ENCODE results near the gene COL19A1.
"Not testable (repeated sequence)": the region's sequence is repeated elsewhere in the genome, so short reads cannot be mapped to it uniquely, and the experiment has no call there.

COL19A1 gene

GRCh38 chr6:69913361-69913760 lies 47.0 kb downstream of the COL19A1 start:
- DNase-seq, result no peak

DNA sequence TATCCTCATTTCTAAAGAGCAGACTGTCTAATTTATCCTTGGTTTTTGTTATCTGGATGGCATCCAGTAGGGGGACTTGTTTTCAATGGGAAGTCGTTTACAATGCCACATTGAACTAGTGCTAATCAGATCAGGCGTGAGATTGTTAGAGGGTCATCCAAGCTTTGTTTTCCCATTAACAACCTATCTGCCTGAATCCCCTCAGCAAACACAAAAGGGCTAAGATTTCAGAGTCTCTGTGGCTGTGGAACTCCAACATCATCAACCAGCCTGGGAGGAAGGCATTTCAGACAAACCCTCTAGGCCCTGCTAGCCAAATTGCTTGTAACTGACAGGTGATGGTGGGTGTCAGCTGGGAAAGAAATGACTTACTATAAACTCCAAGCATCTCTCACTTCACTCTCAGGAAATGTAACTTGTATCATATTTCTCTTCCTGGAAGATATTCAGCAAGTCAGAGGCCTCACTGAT lies 47.7 kb downstream of the COL19A1 start:
- DNase-seq, result no peak

DNA sequence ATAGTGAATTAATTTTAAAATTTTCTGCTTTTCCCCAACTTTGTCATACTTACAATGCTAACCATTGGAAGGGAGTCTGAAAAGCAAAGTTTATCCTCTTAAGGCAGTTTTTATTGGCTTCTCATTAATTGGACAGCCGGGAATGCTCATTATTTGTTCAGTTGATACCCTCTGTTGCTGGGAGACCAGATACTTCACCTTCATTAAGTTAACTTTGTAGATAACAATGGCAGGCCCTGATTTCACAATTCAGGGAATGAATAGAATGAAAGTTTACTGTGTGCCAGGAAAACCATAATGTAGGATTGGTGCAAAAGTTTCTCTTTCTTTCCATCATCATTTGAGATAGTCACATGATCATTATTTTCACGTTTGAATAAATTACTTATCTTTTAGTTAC lies 49.0 kb downstream of the COL19A1 start:
- DNase-seq, result no peak

GRCh38 chr6:69917834-69918233 lies 51.5 kb downstream of the COL19A1 start:
- DNase-seq, result no peak

- DNase-seq, result no peak
Measured at GRCh38 chr6:69918813-69919475, 52.6 kb downstream of the COL19A1 start.

DNA sequence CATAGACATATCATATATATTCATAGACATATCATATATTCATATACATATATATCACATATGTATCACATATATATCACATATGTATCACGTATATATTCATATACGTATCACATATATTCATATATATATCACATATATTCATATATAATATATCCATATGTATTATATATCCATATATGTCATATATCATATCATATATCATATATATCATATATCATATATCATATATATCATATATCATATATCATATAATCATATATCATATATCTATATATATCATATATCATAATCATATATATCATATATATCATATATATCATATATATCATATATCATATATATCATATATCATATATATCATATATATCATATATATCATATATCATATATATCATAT lies 54.7 kb downstream of the COL19A1 start:
- DNase-seq, result not testable (repeated sequence)

- DNase-seq, result not testable (repeated sequence)
Measured at GRCh38 chr6:69921611-69922010, 55.3 kb downstream of the COL19A1 start.

- no peak for DNase-seq
Measured at GRCh38 chr6:69926745-69927144, 60.4 kb downstream of the COL19A1 start.

- DNase-seq, result no peak
Measured at GRCh38 chr6:69933239-69933638, 66.9 kb downstream of the COL19A1 start.

GRCh38 chr6:69935079-69935478 lies 68.7 kb downstream of the COL19A1 start:
- no peak for DNase-seq

DNA sequence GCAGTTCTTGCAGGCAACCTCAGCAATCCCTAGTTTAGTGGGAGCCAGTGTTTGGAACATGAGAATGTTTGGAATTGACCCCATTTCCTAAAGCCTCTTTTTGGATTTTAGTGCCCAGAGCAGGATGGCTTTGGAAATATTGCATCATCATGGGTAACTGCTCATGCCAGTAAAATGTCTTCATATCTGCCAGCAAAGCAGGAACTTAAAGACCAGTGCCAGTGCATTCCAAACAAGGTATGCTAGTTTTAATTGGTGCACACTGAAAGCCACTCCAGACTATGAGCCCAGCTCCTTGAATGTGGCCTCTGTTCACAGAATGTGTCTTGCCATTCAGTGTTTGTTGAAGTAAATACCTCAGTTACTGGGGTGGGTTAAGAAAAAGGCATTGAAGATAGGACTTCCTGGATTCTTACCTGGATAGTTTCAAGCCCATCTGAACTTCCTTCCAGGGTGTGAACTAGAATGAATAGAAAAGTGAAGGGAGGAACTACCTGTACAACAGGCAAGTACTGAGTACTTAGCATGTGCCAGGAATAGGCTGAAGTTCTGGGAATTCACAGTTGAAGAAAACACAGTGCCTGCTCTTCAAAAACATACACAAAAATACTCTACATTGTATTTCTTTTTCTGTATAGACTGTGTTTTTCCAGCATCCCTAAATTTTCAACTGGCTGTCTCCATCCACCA lies 70.5 kb downstream of the COL19A1 start:
- no peak for DNase-seq

- DNase-seq, result no peak
Measured at GRCh38 chr6:69937402-69938136, 71.2 kb downstream of the COL19A1 start.

- no peak for DNase-seq
Measured at GRCh38 chr6:69942485-69942884, 76.1 kb downstream of the COL19A1 start.

GRCh38 chr6:69945192-69945591 lies 78.8 kb downstream of the COL19A1 start:
- no peak for DNase-seq

- DNase-seq, result no peak
Measured at GRCh38 chr6:69948479-69949114, 82.2 kb downstream of the COL19A1 start.

- DNase-seq, result no peak
Measured at GRCh38 chr6:69953491-69953890, 87.1 kb downstream of the COL19A1 start.

DNA sequence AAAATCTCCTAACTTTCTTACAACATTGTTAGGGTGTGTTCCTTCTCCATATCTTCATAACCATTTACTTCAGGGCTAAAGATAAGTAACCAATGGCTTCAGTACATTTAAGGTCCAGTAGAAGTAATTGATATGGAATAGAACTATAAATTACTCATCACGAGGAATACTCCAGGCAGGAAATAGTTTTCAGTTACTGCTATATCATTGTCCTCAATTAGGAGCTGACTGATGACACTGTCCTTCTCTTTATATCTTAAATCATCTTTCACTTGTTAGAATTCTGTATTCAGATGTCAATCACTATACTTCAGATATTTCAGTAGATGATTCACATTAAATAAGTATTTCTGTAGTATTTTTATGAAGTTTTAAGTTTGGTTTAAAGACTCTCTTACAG lies 88.4 kb downstream of the COL19A1 start:
- DNase-seq, result no peak

GRCh38 chr6:69957985-69958559 lies 91.7 kb downstream of the COL19A1 start:
- no peak for DNase-seq

GRCh38 chr6:69958978-69959377 lies 92.6 kb downstream of the COL19A1 start:
- DNase-seq, result no peak

- not testable (repeated sequence) for DNase-seq
Measured at GRCh38 chr6:69965974-69966373, 99.6 kb downstream of the COL19A1 start.

DNA sequence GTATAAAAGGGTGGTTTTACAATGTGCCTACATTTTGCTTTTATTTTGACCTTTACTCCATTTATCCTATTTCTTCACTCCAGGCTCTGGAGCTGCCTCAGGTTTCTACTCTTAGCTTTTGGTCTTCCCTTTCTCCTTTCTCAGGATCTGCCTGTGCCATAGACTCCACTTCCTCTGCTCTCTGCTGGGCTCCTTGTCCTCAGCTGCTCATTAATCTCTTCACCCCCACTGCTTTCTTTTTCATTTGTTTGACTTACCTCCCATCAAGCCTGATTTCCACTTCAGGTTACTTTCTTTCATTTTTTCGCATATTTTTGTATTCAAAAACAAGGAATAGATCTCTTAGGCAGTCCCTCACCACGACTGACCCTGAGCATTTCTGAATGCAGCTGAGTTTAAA lies 106.8 kb downstream of the COL19A1 start:
- DNase-seq, result no peak

- DNase-seq, result no peak
Measured at GRCh38 chr6:69973763-69974162, 107.4 kb downstream of the COL19A1 start.

- no peak for DNase-seq
Measured at GRCh38 chr6:69974193-69974592, 107.8 kb downstream of the COL19A1 start.
